Measurements from ENCODE around the gene KRT38.

DNA sequence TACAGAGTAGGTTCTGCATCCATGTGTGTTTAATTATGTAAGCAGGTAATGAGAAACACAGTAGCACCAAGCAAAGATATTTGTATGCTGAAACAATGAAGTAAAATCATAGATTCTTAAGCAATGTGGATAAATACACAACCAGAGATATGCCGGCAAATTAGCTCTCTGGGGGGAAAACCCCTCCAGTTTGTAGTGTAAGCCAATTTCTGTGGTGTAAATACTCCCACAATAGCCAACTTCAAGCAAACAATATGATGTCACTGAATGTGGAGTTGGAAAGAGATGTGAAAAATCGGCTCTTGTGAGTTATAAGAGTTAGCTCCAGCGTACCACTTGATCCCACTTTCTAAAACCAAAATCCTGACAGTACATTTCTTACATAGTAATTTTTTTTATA, 3.9 kb upstream of the KRT38 start:
- no peak for TF ChIP-seq EZH2 (IDR thresholded peaks at IDR 0.05; ENCODE audit: borderline replicate concordance, low read depth, low read length, severe bottlenecking)
- TF ChIP-seq CTCF (IDR thresholded peaks at IDR 0.05; ENCODE audit: borderline replicate concordance, extremely low read depth, low read length, poor library complexity, severe bottlenecking), result no peak

Data from DND-41 (cell line).